VCaP (cell line): ENCODE data around the gene CNKSR3.
A peak's percentile ranks its signal among the peaks of the same experiment; 100 is the strongest.

Experiments
- H3K27ac ChIP-seq: fragments of 450-650 bp; 2 replicates; pipeline ENCODE4 v1.5.1; 2017
- CTCF ChIP-seq: fragments of 450-650 bp; conservative IDR thresholded peaks from 2 replicates; pipeline ENCODE4 v1.5.1; 2017; ENCODE audit warnings: mild to moderate bottlenecking, moderate library complexity

CNKSR3 gene

GRCh38 chr6:154343473-154344308 is 166.8 kb downstream of the CNKSR3 start:
- peak; percentile 71 for TF ChIP-seq CTCF
- peak overlapping the region; percentile 77 for H3K27ac ChIP-seq

GRCh38 chr6:154341871-154342270 is 168.6 kb downstream of the CNKSR3 start:
- H3K27ac ChIP-seq, result peak overlapping the region; percentile 77
- TF ChIP-seq CTCF, result no peak

GRCh38 chr6:154341336-154341735 is 169.1 kb downstream of the CNKSR3 start:
- TF ChIP-seq CTCF, result no peak
- peak overlapping the region; percentile 77 for H3K27ac ChIP-seq
